DND-41 (cell line): Measurements from ENCODE around the gene NDRG3.
"Not testable (repeated sequence)": the region's sequence is repeated elsewhere in the genome, so short reads cannot be mapped to it uniquely, and the experiment has no call there.

ENCODE experiments used
- EZH2 ChIP-seq: IDR thresholded peaks from 3 replicates; pipeline ENCODE4 v1.6.1; 2012; ENCODE audit warnings: borderline replicate concordance, low read depth, mild to moderate bottlenecking, moderate library complexity, low read length, inconsistent platforms; ENCODE audit not compliant: severe bottlenecking
- TF ChIP-seq, protein P1 (sequence below): IDR thresholded peaks from 2 replicates; pipeline ENCODE4 v1.5.1; 2012; ENCODE audit warnings: borderline replicate concordance, low read length, moderate library complexity, mild to moderate bottlenecking; ENCODE audit not compliant: poor library complexity, severe bottlenecking; ENCODE audit errors: extremely low read depth

DNA sequence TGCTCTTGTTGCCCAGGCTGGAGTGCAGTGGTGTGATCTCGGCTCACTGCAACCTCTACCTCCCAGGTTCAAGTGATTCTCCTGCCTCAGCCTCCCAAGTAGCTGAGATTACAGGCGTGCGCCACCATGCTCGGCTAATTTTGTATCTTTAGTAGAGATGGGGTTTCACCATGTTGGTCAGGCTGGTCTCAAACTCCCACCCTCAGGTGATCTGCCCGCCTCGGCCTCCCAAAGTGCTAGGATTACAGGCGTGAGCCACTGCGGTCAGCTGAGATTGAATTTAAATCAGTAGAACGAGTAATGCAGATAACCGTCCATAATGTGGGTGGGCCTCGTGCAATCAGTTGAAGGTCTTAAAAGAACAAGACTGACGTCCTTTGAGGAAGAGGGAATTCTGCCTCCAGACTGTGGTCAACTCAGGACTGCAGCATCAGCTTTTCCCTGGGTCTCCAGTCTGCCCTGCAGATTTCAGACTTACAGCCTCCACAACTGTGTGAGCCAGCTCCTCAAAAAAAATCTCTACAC lies 107.0 kb downstream of the NDRG3 start:
- TF ChIP-seq, protein P1, sequence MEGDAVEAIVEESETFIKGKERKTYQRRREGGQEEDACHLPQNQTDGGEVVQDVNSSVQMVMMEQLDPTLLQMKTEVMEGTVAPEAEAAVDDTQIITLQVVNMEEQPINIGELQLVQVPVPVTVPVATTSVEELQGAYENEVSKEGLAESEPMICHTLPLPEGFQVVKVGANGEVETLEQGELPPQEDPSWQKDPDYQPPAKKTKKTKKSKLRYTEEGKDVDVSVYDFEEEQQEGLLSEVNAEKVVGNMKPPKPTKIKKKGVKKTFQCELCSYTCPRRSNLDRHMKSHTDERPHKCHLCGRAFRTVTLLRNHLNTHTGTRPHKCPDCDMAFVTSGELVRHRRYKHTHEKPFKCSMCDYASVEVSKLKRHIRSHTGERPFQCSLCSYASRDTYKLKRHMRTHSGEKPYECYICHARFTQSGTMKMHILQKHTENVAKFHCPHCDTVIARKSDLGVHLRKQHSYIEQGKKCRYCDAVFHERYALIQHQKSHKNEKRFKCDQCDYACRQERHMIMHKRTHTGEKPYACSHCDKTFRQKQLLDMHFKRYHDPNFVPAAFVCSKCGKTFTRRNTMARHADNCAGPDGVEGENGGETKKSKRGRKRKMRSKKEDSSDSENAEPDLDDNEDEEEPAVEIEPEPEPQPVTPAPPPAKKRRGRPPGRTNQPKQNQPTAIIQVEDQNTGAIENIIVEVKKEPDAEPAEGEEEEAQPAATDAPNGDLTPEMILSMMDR: not testable (repeated sequence)
- TF ChIP-seq EZH2: not testable (repeated sequence)
